ENCODE results near the gene NUP54.

NUP54 gene

DNA sequence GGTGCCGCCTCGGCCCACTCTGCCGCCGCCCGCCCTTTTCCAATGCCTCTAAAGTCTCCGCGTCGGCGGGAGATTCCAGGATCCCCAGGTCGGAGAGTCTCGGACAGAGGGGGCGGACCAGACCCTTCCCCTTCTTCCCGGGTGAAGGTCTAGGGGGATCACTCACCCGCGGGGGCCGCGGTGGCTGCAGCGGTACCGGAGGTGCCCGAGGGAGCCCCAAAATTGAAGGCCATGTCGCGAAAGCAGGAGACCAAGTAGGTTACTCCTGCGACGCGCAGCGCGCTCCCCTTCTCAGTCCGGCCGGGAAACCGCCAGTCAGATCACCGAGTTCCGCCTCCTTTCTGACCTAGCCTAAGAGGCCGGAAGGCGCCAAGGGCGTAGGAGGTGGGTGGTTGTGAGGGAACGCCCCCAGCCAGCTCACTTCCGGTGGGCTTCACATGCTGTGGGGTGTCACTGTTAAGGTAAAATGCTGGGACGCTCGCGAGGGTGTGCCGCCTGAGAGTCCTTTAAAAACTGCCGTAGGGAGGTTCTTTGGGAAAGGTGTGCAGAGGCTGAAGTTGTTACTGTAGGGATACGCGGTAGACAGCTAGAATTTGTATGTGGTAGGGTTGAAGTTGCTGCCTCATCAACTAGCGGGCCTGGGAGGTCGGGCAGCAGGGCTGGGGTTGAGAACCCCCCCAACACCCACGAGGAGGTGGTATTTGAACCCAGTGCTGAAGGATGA is at the start of gene NUP54:
NUP54 (minus strand) TSS at position 256 of the 724 bp plus-strand sequence; CDS start at position 233, 23 bp downstream.
- DNase-seq = peak; percentile 97

DNA sequence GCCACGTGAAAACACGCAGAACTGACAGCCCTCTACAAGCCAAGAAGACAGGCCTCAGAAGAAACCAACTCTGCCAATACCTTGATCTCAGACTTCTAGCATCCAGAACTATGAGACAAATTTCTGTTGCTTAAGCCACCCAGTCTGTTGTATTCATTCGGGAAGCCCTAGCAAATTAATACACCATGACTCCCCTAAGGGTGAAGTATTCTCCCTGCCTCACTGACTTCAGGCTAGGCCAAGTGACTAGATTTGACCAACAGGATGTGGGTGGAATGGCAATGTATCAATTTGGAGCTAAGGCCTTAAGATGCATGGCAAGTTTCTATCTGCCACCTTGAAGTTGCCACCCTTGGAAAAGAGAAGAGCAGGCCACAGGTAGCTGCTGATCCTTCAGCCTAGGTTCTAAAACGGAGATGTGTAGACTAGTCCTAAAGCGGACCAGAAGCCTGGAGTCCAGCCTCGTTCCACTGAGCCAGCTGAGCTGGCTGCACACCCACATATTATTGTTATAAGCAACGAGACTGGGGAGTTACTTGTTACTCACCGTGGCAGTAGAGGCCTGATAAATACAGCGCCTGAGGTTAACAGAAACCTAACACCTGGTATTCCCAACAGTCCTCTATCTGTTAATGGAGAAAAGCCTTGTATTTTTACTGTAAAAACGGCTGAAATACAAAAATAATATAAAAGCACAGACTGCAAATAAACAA is 49.0 kb upstream of the NUP54 start:
- DNase-seq = peak; percentile 65

- DNase-seq = no peak
Measured at GRCh38 chr4:76196376-76196775, 48.2 kb upstream of the NUP54 start.

GRCh38 chr4:76195326-76195725 is 47.1 kb upstream of the NUP54 start:
- DNase-seq = no peak

DNA sequence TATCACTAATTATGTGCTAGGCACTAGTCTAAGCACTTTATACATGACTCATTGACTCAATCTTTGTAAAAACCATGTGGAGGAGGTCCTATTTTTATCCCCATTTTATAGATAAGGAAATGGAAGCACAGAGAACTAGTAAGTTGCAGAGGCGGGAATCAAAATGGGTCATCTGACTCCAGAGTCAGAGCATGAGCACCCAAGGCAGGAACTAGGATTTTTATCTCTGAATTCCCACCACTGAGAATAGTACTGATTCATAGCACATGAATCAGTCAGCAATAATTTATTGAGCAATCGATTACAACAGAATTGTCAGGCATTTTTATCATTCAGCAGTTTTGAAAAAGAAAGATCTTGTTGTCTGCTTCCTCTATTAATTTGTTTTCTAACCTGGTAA is 46.1 kb upstream of the NUP54 start:
- no peak for DNase-seq

- no peak for DNase-seq
Measured at GRCh38 chr4:76192236-76192635, 44.0 kb upstream of the NUP54 start.

DNA sequence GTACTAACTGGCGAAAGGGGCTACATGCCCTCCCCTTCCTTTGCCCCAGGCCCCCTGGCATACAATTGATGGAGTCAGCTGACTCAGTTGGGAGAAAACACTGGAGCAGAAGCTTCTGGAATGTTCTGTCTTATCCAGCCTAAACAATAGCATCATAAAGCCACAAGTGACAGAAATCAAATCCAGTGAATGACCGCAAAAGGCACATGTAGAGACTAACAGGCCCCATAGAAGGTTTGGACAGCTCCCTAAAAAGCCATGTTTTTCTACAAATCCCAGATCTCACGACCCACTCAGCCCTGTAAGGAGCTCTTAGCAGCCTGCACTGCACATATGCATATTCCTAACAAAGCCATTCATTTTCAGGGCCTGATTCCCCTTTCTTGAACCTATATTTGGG is 40.4 kb upstream of the NUP54 start:
- DNase-seq = no peak

- no peak for DNase-seq
Measured at GRCh38 chr4:76188149-76188548, 40.0 kb upstream of the NUP54 start.

GRCh38 chr4:76187152-76187551 is 39.0 kb upstream of the NUP54 start:
- no peak for DNase-seq

GRCh38 chr4:76182463-76182862 is 34.3 kb upstream of the NUP54 start:
- DNase-seq = no peak

DNA sequence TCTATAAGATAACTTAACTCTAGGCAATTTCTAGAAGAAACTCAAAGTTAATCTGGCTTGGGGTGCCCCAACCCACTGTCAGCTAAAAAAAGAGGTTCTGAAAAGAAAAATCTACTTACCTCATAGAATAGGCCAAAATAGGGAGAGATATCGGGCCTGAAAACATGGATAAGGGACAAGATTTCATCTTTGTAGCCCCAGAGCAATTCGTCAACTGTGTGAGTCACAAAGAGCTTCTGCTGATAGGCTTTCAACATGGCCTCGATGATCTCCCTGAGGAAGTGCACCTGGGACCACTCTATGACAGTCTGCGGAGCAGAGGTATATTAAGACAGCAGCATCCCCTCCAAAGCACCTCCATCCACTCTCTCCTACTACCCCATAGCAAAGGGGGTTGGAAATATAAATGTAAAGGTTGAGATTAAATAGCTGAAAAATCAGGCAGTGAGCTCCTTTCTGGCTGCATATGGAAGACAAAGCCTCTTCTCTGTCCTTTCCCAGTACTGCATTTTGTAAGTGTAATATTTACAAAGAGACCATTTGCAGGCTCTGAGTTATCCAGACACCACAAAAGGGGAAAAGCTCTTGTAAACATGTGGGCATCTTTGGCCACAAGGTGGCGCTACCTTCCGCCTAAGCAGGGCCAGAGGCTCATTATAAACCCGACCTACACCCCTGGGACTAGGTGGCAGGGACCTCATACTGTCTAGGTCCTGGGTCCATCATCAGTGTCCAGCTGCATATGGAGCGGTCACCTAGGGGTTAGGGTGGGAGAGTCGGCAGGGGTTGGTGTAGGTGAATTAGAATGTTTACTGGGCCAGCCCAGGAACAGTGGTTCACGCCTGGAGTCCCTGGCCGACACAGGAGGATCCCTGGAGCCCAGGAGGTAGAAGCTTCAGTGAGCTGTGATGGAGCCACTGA is 31.5 kb upstream of the NUP54 start:
- DNase-seq = peak; percentile 86

DNA sequence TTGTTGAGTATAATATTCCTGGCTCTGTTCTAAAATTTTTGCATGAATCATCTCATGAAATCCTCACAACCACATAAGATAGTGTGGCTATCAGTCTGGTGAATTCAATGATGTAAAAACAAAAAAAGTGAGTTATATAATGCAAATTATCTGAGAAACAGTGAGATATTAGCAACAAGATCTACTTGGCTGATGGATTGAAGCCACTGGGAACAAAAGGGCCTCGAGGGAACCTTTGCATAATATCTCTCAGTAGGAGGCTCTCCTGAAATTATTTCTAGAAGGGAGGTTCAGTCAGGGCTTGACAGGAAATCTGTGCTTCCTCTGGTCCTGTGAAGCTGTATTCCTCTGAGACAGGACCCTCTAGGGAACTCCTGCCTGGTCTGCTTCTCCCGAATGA is 30.1 kb upstream of the NUP54 start:
- no peak for DNase-seq

GRCh38 chr4:76177709-76178108 is 29.5 kb upstream of the NUP54 start:
- no peak for DNase-seq

GRCh38 chr4:76175336-76175735 is 27.1 kb upstream of the NUP54 start:
- no peak for DNase-seq

DNA sequence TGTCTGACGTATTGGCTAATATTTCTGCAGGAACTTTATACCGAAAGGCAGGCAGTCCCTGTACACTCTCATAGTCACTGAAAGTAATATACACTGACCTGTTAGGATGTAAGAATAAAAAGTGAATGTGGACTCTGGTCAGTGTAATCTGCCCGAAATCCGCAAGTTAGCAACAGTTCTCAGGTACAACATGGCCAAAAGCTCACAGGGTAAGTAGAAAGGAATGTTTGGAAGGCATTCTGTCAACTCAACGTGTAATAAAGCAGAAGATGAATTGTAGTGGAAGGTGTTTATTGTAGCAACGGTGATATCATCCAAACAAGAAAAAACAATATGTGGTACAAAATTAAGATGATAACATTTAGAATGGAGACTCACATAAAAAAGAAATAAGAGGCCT is 26.0 kb upstream of the NUP54 start:
- DNase-seq = no peak

DNA sequence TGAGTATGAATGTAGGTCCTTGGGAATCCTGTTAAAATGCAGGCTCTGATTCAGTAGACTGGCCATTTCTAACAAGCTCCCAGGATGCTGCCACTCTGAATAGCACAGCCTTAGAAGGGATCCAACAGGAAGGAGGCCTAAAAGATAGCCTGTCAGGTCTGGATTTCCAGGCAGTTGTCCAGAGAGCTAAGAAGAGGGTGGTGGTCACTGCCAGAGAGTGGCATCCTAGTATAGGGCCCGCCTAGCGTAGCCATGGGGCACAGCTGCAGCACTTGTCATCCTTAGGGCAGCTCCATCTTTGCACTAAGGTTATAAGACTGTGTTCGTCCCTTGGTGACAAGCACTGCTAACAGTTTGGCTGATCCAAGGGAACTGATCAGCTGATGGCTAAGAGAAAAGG is 20.5 kb upstream of the NUP54 start:
- no peak for DNase-seq

- DNase-seq = no peak
Measured at GRCh38 chr4:76166480-76166879, 18.3 kb upstream of the NUP54 start.

DNA sequence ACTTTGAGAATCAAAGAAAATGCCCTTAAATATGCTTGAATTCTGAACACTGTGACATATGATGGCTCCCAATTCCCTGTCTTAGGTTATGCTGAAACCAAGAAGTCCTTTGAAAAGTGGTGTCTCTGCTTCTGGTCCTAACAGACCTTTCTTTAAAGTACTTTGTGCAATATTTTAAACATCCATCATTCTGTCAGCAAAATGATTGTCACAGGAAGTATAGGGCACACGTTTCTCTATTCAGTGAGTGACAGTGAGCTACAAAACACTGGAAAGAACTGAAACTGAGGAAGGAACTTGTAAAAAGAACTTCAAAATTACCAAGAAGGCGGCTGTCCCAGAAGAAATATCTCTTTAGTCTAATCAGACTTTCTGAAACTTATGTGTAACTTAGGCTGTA is 12.2 kb upstream of the NUP54 start:
- no peak for DNase-seq

GRCh38 chr4:76156635-76157034 is 8.4 kb upstream of the NUP54 start:
- DNase-seq = no peak

DNA sequence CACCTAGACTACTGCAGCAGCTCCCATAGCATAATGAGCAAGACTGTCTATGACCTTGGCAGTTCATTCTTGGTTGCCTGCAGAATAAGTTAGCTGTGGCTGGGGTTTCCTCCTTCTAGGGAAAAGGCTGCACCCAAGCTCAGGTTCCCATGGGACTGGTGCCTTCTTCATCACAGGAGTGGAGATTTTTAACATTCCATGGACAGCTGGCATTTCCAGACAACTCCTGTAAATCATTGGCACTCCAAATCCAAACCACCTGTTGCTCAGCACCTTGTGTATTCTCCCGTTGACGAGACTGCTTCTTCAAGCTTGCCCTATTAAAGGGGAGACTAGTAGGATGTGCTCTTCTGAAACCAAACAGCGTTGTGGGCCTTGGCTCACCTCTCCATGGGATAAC is 7.8 kb upstream of the NUP54 start:
- DNase-seq = no peak

- DNase-seq = no peak
Measured at GRCh38 chr4:76153356-76153755, 5.2 kb upstream of the NUP54 start.

GRCh38 chr4:76147454-76148141 is 599 bp downstream of the NUP54 start:
- no peak for DNase-seq

GRCh38 chr4:76144546-76144945 is 3.7 kb downstream of the NUP54 start:
- DNase-seq = no peak

All from retina (tissue), 1 donor.